GM12878 (cell line): ENCODE measurements around the gene ANKIB1. TPM values are rescaled to one million over a fixed set of nuclear protein-coding genes. Genes with fewer than 3 reads are reported as not detected.

Experiments
- ATAC-seq: fragments of 200-7000 bp; cut with Tn5 transposase; 3 replicates; pipeline ENCODE4 v1.9.1; 2020; ENCODE audit warnings: mild to moderate bottlenecking, moderate library complexity
- BruUV-seq: library from RNA; stranded (reverse); fragments of 400-500 nt; replicated peaks from 2 replicates; lab custom pipeline; 2021; lab: Mats Ljungman, UMichigan
- CTCF ChIA-PET: fragments of 300-600 bp; sonication (Branson Sonifier 250); formaldehyde crosslinking; extraction: SDS; loops from one replicate; lab custom pipeline; 2021; ENCODE audit warnings: inconsistent platforms; lab: Yijun Ruan, JAX
- POLR2A ChIA-PET: fragments of 350-600 bp; formaldehyde crosslinking; extraction: SDS; loops from one replicate; lab custom pipeline; 2021; ENCODE audit warnings: inconsistent platforms; lab: Charles Lee
- RAD21 ChIA-PET: fragments of 300-600 bp; sonication (Branson Sonifier 250); formaldehyde crosslinking; loops from one replicate; lab custom pipeline; 2023; ENCODE audit warnings: antibody characterized with exemption; ENCODE audit not compliant: unreplicated experiment; lab: Charles Lee
- SMC1A ChIA-PET: fragments of 300-600 bp; sonication (Branson Sonifier 250); formaldehyde crosslinking; loops from one replicate; lab custom pipeline; 2023; ENCODE audit not compliant: unreplicated experiment, uncharacterized antibody; lab: Charles Lee
- DNase-seq: peaks from one replicate; pipeline ENCODE4 v3.0.0-alpha.2; 2011; ENCODE audit warnings: low read depth, low spot score
- FAIRE-seq: peaks from 3 replicates; lab custom pipeline; 2011; peaks lifted over from hg19 to GRCh38; lab: Jason Lieb, UNC
- H2AFZ ChIP-seq: 2 replicates; pipeline ENCODE4 v1.6.0; 2011; ENCODE audit warnings: low read depth, low read length, control low read depth; ENCODE audit not compliant: control insufficient read depth
- H3K27ac ChIP-seq: 2 replicates; pipeline ENCODE4 v1.5.1; 2011; ENCODE audit warnings: control low read depth; ENCODE audit not compliant: control insufficient read depth, insufficient read depth
- H3K27me3 ChIP-seq, 2 experiments: replicated peaks in 1 of 2; 2 replicates each; pipeline versions ENCODE4 v1.6.0 to v1.6.1; 2011; ENCODE audit warnings: low read length in 1 of 2; ENCODE audit not compliant: control insufficient read depth in 2 of 2, insufficient read depth in 2 of 2
- H3K36me3 ChIP-seq, 2 experiments: 2 replicates each; pipeline ENCODE4 v1.5.1; 2011; ENCODE audit warnings: low read length in 1 of 2; ENCODE audit not compliant: control insufficient read depth in 2 of 2, insufficient read depth in 2 of 2
- H3K4me1 ChIP-seq: 2 replicates; pipeline ENCODE4 v1.6.1; 2011; ENCODE audit warnings: mild to moderate bottlenecking, low read length, moderate library complexity, mixed read lengths; ENCODE audit not compliant: control insufficient read depth, insufficient read depth
- H3K4me2 ChIP-seq: 2 replicates; pipeline ENCODE4 v1.6.0; 2011; ENCODE audit warnings: control low read depth; ENCODE audit not compliant: control insufficient read depth, insufficient read depth
- H3K4me3 ChIP-seq: fragments of 200-600 bp; sonication (generic); 2 replicates; pipeline ENCODE4 v1.5.1; 2016
- H3K79me2 ChIP-seq: 2 replicates; pipeline ENCODE4 v1.6.0; 2011; ENCODE audit warnings: low read length; ENCODE audit not compliant: control insufficient read depth, insufficient read depth
- H3K9ac ChIP-seq: 2 replicates; pipeline ENCODE4 v1.8.0; 2011; ENCODE audit warnings: low read length, control low read depth, mixed read lengths; ENCODE audit not compliant: control insufficient read depth, insufficient read depth
- H3K9me3 ChIP-seq: replicated peaks from 3 replicates; pipeline ENCODE4 v1.5.1; 2011; ENCODE audit warnings: mild to moderate bottlenecking, low read length; ENCODE audit not compliant: control insufficient read depth, insufficient read depth
- H4K20me1 ChIP-seq: 2 replicates; pipeline ENCODE4 v1.6.0; 2011; ENCODE audit not compliant: control insufficient read depth, insufficient read depth
- IRF5 ChIP-seq: fragments of 450-650 bp; IDR thresholded peaks from 2 replicates; pipeline ENCODE4 v1.6.1; 2017; ENCODE audit warnings: borderline replicate concordance
- NBN ChIP-seq: fragments of 450-650 bp; IDR thresholded peaks from 2 replicates; pipeline ENCODE4 v1.6.1; 2016
- NR2C1 ChIP-seq: fragments of 450-650 bp; IDR thresholded peaks from 2 replicates; pipeline ENCODE4 v1.6.1; 2017; ENCODE audit warnings: antibody characterized with exemption, mild to moderate bottlenecking, moderate library complexity
- REST ChIP-seq: IDR thresholded peaks from 2 replicates; pipeline ENCODE4 v1.6.1; 2012; ENCODE audit warnings: mild to moderate bottlenecking, low read depth, low read length
- SUZ12 ChIP-seq: fragments of 200-600 bp; sonication (generic); IDR thresholded peaks from one replicate; pipeline ENCODE4 v1.6.1; 2018; ENCODE audit warnings: antibody characterized with exemption, mild to moderate bottlenecking; ENCODE audit not compliant: unreplicated experiment
- TCF12 ChIP-seq: IDR thresholded peaks from 2 replicates; pipeline ENCODE4 v1.6.1; 2011; ENCODE audit warnings: low read depth, mild to moderate bottlenecking, low read length
- WGBS: methylation state at CpG from one replicate; pipeline ENCODE4 v1.1.6; 2016; ENCODE audit warnings: low lambda C conversion rate; ENCODE audit not compliant: insufficient replicate concordance, insufficient coverage; ENCODE audit errors: missing lambda C conversion rate; 5-methylcytosine and 5-hydroxymethylcytosine counted together
- in situ Hi-C: fragments of 300-500 bp; cut with MboI; formaldehyde crosslinking; loops from 9 replicates; pipeline ENCODE4 v1.14.3; 2018; ENCODE audit warnings: mixed read lengths
- intact Hi-C: fragments of 100-400 bp; cut with micrococcal nuclease; formaldehyde crosslinking; loops from one replicate; pipeline ENCODE4 v1.14.2; 2022; ENCODE audit not compliant: unreplicated experiment
- polyA plus RNA-seq, 11 experiments: library from polyadenylated mRNA; depleted of rRNA in 4 of 11; unstranded in 6 of 11; stranded (reverse) in 5 of 11; fragments of >200 nt; fragmentation: Nextera tagmentation in 4 of 11; fragmentation: Illumina TruSeq in 1 of 11; extraction: Ambion mirVana in 4 of 11; extraction: Trizol in 1 of 11; gene quantifications; 1 replicate in 1 of 11; 2 replicates in 10 of 11; pipeline versions ENCODE4 v1.2.1 to v1.2.3, GENCODE V29; 2011 to 2016; ENCODE audit warnings: inconsistent platforms in 2 of 11, missing spikeins in 2 of 11, low read depth in 1 of 11
- total RNA-seq, 4 experiments: library from RNA; depleted of rRNA in 3 of 4; stranded (reverse); fragments of >200 nt in 3 of 4; fragmentation: Illumina TruSeq in 1 of 4; extraction: Trizol in 1 of 4; gene quantifications; 2 replicates each; pipeline versions ENCODE4 v1.2.1 to v1.2.3, GENCODE V29; 2013 to 2021

Gene ANKIB1
- total and polyA plus RNA-seq, 10 of the 15 experiments (the other 5 are each of a cell fraction or from before 2014, with no cell fraction given) = 9.0 to 54.0 (median 21.9) TPM

GRCh38 chr7:92330835-92331438, 85.2 kb downstream of the ANKIB1 start (continued):
- TF ChIP-seq SUZ12 = no peak
- TF ChIP-seq REST = no peak
- no peak for TF ChIP-seq TCF12
- TF ChIP-seq NR2C1 = no peak
- TF ChIP-seq NBN = no peak

GRCh38 chr7:92331508-92331907, 85.7 kb downstream of the ANKIB1 start:
- FAIRE-seq (no peak), DNase-seq (no peak), ATAC-seq (no peak)
- ChIA-PET CTCF (interaction anchor here (0.8 kb wide), 1 partner anchor 45 kb away, joined by 3 read pairs; no protein-coding TSS in a partner anchor), POLR2A (no interaction called here), SMC1A (no interaction called here), RAD21 (no interaction called here)
- no peaks in the 10 kb centered on the region for H3K79me2 ChIP-seq
- BruUV-seq = no TSS peak
- H3K27ac ChIP-seq = no peak overlapping the region
- H3K9ac ChIP-seq = no peak overlapping the region
- peaks cover 0 to 6% of the 10 kb centered on the region in 2 experiments; a peak in 1 of 4 replicates for H3K36me3 ChIP-seq
- no peak overlapping the region for H3K4me3 ChIP-seq
- intact Hi-C loops = no loop called here
- TF ChIP-seq IRF5 = no peak
- H3K4me2 ChIP-seq = no peak overlapping the region
- no peak overlapping the region for H2AFZ ChIP-seq
- H3K4me1 ChIP-seq = no peaks in the 10 kb centered on the region
- H3K27me3 ChIP-seq = no peaks in the 10 kb centered on the region
- 96% methylated on average over 4 of the region's 4 CpGs for WGBS
- no peaks in the 10 kb centered on the region for H4K20me1 ChIP-seq
- H3K9me3 ChIP-seq = no peaks in the 10 kb centered on the region; the same call in 1 of the 3 replicates
- in situ Hi-C loops = no loop called here
